Ovary (tissue), 9 donors: ENCODE data around the gene OR6M1. TPM values are rescaled to one million over a fixed set of nuclear protein-coding genes. Genes with fewer than 3 reads are reported as not detected.

ENCODE experiments used
- DNase-seq, 5 donors: peaks; one replicate each; pipeline ENCODE4 v3.0.0-alpha.2; 2019 to 2020
- H3K27ac ChIP-seq, 2 donors: fragments of 200-600 bp; one replicate each; pipeline versions ENCODE4 v1.5.1 to v1.8.0; 2019 to 2022
- H3K27me3 ChIP-seq: fragments of 200-600 bp; one replicate; pipeline ENCODE4 v1.8.0; 2022
- H3K36me3 ChIP-seq: fragments of 200-600 bp; sonication (generic); one replicate; pipeline ENCODE4 v1.5.1; 2019
- H3K4me1 ChIP-seq: one replicate; pipeline ENCODE4 v1.8.1; 2013; ENCODE audit warnings: mild to moderate bottlenecking, moderate library complexity; ENCODE audit not compliant: insufficient read depth
- H3K4me3 ChIP-seq: fragments of 200-600 bp; sonication (generic); one replicate; pipeline ENCODE4 v1.5.1; 2017
- H3K9me3 ChIP-seq, 2 donors: fragments of 200-600 bp in 1 of 2; sonication (generic) in 1 of 2; one replicate each; pipeline versions ENCODE4 v1.5.1 to v1.8.1; 2013 to 2019; ENCODE audit warnings: mild to moderate bottlenecking in 1 of 2, moderate library complexity in 1 of 2
- EP300 ChIP-seq: sonication (generic); formaldehyde crosslinking; IDR thresholded peaks from one replicate; pipeline ENCODE4 v1.6.1; 2017; ENCODE audit warnings: antibody characterized with exemption
- POLR2A ChIP-seq: fragments of 450-650 bp; IDR thresholded peaks from one replicate; pipeline ENCODE4 v1.6.1; 2017; ENCODE audit warnings: antibody characterized with exemption, mild to moderate bottlenecking, moderate library complexity
- WGBS, 3 donors: extraction: QIAGEN DNeasy Blood & Tissue Kit in 1 of 3; methylation state at CpG; one replicate each; pipeline versions ENCODE4 v1.1.5 to v1.1.7; 2013 to 2017; 5-methylcytosine and 5-hydroxymethylcytosine counted together
- intact Hi-C, 4 donors: fragments of 100-400 bp; cut with DNase I; formaldehyde crosslinking; loops; one replicate each; pipeline versions ENCODE4 v1.11.0 to v1.15.1; 2022 to 2023
- polyA plus RNA-seq, 2 donors: library from polyadenylated mRNA; stranded (reverse); fragments of 200-250 nt in 1 of 2; fragments of 350-450 nt in 1 of 2; fragmentation: Illumina TruSeq in 1 of 2; extraction: RNeasy Lipid Tissue Mini Kit (QIAGEN cat#74804) in 1 of 2; gene quantifications; one replicate each; pipeline ENCODE4 v1.2.3, GENCODE V29; 2013 to 2014
- small RNA-seq: library from RNA; depleted of rRNA; stranded (forward); fragments of <200 nt; gene quantifications from one replicate; pipeline ENCODE3, GENCODE V24; 2016
- total RNA-seq, 7 donors: library from RNA; depleted of rRNA in 2 of 7; stranded (reverse); fragments of >200 nt in 2 of 7; fragmentation: NEBNext Ultra II Directional in 3 of 7; extraction: Animal tissue kit (Norgen Biotek cat#: 25700) in 3 of 7; gene quantifications; one replicate each; pipeline versions ENCODE4 v1.1.0 to v1.2.4, GENCODE V29; 2016 to 2023
- TF ChIP-seq, protein P1 (sequence below), 3 donors: fragments of 450-650 bp in 2 of 3; fragments of 200-600 bp in 1 of 3; IDR thresholded peaks; one replicate each; pipeline versions ENCODE4 v1.5.1 to v1.8.0; 2016 to 2022; ENCODE audit warnings: antibody characterized with exemption in 3 of 3, mild to moderate bottlenecking in 1 of 3
- donor health status: DM: no; HTN: no; CAD: no; lungs with moderate emphysema.
- donor health status: DM: no; HTN: no; CAD: no.
- donor health status: Bipolar disorder and iron deficiency.
- donor health status: DM: yes; HTN: yes; CAD: no.
- donor health status: DM: no; HTN: no; CAD: no.
- donor health status: DM: yes; HTN: yes; CAD: no.

The OR6M1 gene
- total and polyA plus RNA-seq, 9 donors = not detected

GRCh38 chr11:123755813-123756212 lies 50.3 kb downstream of the OR6M1 start:
- no peaks in the 10 kb centered on the region for H3K36me3 ChIP-seq
- no peaks in the 10 kb centered on the region for H3K27me3 ChIP-seq
- DNase-seq = no peak
- H3K4me3 ChIP-seq = no peak overlapping the region
- no peak overlapping the region for H3K27ac ChIP-seq
- WGBS, 3 donors = 77 to 88% (median 87%) methylated on average over 3 of the region's 3 CpGs
- no peaks in the 10 kb centered on the region for H3K9me3 ChIP-seq
- intact Hi-C loops = no loop called here
- no peak for TF ChIP-seq POLR2A
- no peak for TF ChIP-seq EP300
- TF ChIP-seq, protein P1, sequence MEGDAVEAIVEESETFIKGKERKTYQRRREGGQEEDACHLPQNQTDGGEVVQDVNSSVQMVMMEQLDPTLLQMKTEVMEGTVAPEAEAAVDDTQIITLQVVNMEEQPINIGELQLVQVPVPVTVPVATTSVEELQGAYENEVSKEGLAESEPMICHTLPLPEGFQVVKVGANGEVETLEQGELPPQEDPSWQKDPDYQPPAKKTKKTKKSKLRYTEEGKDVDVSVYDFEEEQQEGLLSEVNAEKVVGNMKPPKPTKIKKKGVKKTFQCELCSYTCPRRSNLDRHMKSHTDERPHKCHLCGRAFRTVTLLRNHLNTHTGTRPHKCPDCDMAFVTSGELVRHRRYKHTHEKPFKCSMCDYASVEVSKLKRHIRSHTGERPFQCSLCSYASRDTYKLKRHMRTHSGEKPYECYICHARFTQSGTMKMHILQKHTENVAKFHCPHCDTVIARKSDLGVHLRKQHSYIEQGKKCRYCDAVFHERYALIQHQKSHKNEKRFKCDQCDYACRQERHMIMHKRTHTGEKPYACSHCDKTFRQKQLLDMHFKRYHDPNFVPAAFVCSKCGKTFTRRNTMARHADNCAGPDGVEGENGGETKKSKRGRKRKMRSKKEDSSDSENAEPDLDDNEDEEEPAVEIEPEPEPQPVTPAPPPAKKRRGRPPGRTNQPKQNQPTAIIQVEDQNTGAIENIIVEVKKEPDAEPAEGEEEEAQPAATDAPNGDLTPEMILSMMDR (IDR thresholded peaks at IDR 0.05) = no peak
- no peaks in the 10 kb centered on the region for H3K4me1 ChIP-seq

Small RNAs within 50 kb of the gene (small RNA-seq; reads per million reads assigned to genes)
- not detected for gene RNU1-21P

Other genes starting within 250 kb of the OR6M1 start
- gene SCN3B, start 151.7 kb downstream of the OR6M1 start, total RNA-seq = 1 to 10 TPM in 5 of 7 donors, under 1 TPM in 2; 0.66 to 3.1 (median 1.2) TPM
- gene SCN3B, start 151.7 kb downstream of the OR6M1 start, polyA plus RNA-seq = 1 to 10 TPM; 1.4 to 2.9 TPM
- 10 to 100 TPM in 5 of 7 donors, 1 to 10 TPM in 2; 4.7 to 20.8 (median 13.3) TPM for gene ZNF202, start 64.7 kb downstream of the OR6M1 start, total RNA-seq
- gene ZNF202, start 64.7 kb downstream of the OR6M1 start, polyA plus RNA-seq = 10 to 100 TPM in 1 of 2 donors, 1 to 10 TPM in 1; 9.9 to 10.7 TPM
- gene OR6X1, start 51.8 kb downstream of the OR6M1 start, total RNA-seq = not detected
- gene OR6X1, start 51.8 kb downstream of the OR6M1 start, polyA plus RNA-seq = not detected
- not detected for gene TMEM225, start 79.3 kb upstream of the OR6M1 start, total RNA-seq
- gene TMEM225, start 79.3 kb upstream of the OR6M1 start, polyA plus RNA-seq = not detected
- 1 to 10 TPM in 1 of 7 donors, under 1 TPM in 2, not detected in 4; 0.08 to 1.8 (median 0.24) TPM for gene OR8D4, start 95.8 kb upstream of the OR6M1 start, total RNA-seq
- not detected for gene OR8D4, start 95.8 kb upstream of the OR6M1 start, polyA plus RNA-seq
- gene OR4D5, start 133.3 kb upstream of the OR6M1 start, total RNA-seq = under 1 TPM in 1 of 7 donors, not detected in 6; 0.46 TPM
- not detected for gene OR4D5, start 133.3 kb upstream of the OR6M1 start, polyA plus RNA-seq
- not detected for gene OR6T1, start 137.5 kb upstream of the OR6M1 start, total RNA-seq
- gene OR6T1, start 137.5 kb upstream of the OR6M1 start, polyA plus RNA-seq = not detected
- gene OR10S1, start 171.4 kb upstream of the OR6M1 start, total RNA-seq = not detected
- not detected for gene OR10S1, start 171.4 kb upstream of the OR6M1 start, polyA plus RNA-seq
- gene OR10G6, start 188.8 kb upstream of the OR6M1 start, total RNA-seq = not detected
- not detected for gene OR10G6, start 188.8 kb upstream of the OR6M1 start, polyA plus RNA-seq
- under 1 TPM in 1 of 7 donors, not detected in 6; 0.11 TPM for gene OR10G4, start 206.6 kb upstream of the OR6M1 start, total RNA-seq
- not detected for gene OR10G4, start 206.6 kb upstream of the OR6M1 start, polyA plus RNA-seq
- not detected for gene OR10G9, start 216.7 kb upstream of the OR6M1 start, total RNA-seq
- not detected for gene OR10G9, start 216.7 kb upstream of the OR6M1 start, polyA plus RNA-seq
- not detected for gene OR10G8, start 220.4 kb upstream of the OR6M1 start, total RNA-seq
- not detected for gene OR10G8, start 220.4 kb upstream of the OR6M1 start, polyA plus RNA-seq
- gene OR10G7, start 235.0 kb upstream of the OR6M1 start, total RNA-seq = not detected
- not detected for gene OR10G7, start 235.0 kb upstream of the OR6M1 start, polyA plus RNA-seq